Transverse colon (tissue), 4 donors: ENCODE measurements around the gene EPHB4. TPM values are rescaled to one million over a fixed set of nuclear protein-coding genes. Genes with fewer than 3 reads are reported as not detected.

ENCODE experiments used
- DNase-seq: peaks from one replicate; pipeline ENCODE4 v3.0.0-alpha.2; 2019
- H3K27ac ChIP-seq, 4 donors: fragments of 200-600 bp; sonication (generic); 2 replicates each; pipeline ENCODE4 v1.5.1; 2016 to 2018; ENCODE audit warnings: inconsistent platforms in 4 of 4
- H3K27me3 ChIP-seq: fragments of 200-600 bp; sonication (generic); 2 replicates; pipeline ENCODE4 v1.5.1; 2017; ENCODE audit warnings: inconsistent platforms
- H3K36me3 ChIP-seq, 4 donors: fragments of 200-600 bp; sonication (generic); 2 replicates each; pipeline ENCODE4 v1.5.1; 2017 to 2019; ENCODE audit warnings: inconsistent platforms in 4 of 4
- H3K4me1 ChIP-seq, 4 donors: fragments of 200-600 bp; sonication (generic); 2 replicates each; pipeline ENCODE4 v1.5.1; 2017 to 2020; ENCODE audit warnings: inconsistent platforms in 4 of 4
- H3K4me3 ChIP-seq, 4 donors: fragments of 200-600 bp; sonication (generic); 1 replicate in 1 of 4; 2 replicates in 3 of 4; pipeline versions ENCODE4 v1.5.1 to v1.6.1; 2017 to 2019; ENCODE audit warnings: inconsistent platforms in 4 of 4
- H3K9me3 ChIP-seq, 2 donors: fragments of 200-600 bp; sonication (generic); 2 replicates each; pipeline ENCODE4 v1.5.1; 2017 to 2019; ENCODE audit warnings: inconsistent platforms in 2 of 2
- EP300 ChIP-seq: sonication (generic); formaldehyde crosslinking; IDR thresholded peaks from one replicate; pipeline ENCODE4 v1.6.1; 2017; ENCODE audit warnings: antibody characterized with exemption, low read depth
- POLR2A ChIP-seq: fragments of 450-650 bp; IDR thresholded peaks from one replicate; pipeline ENCODE4 v1.6.1; 2016; ENCODE audit warnings: antibody characterized with exemption, mild to moderate bottlenecking, moderate library complexity
- POLR2AphosphoS5 ChIP-seq, 3 donors: sonication (generic); formaldehyde crosslinking; IDR thresholded peaks; one replicate each; pipeline ENCODE4 v1.6.1; 2016; ENCODE audit warnings: antibody characterized with exemption in 3 of 3
- WGBS, 2 donors: methylation state at CpG; one replicate each; pipeline ENCODE4 v1.1.5; 2018; ENCODE audit warnings: low coverage in 1 of 2; 5-methylcytosine and 5-hydroxymethylcytosine counted together
- in situ Hi-C, 4 donors: fragments of 200-750 bp; cut with MboI; loops; one replicate each; pipeline versions ENCODE4 v1.15.0 to v1.15.1; 2017; ENCODE audit warnings: low sequenced_read_pairs in 3 of 4, low pct_ligation_motif_present in 1 of 4, low pct_unique_long_range_greater_than_20kb in 1 of 4
- intact Hi-C: fragments of 100-400 bp; cut with DNase I; formaldehyde crosslinking; loops from one replicate; pipeline ENCODE4 v1.15.1; 2023; ENCODE audit warnings: low total_unique reads
- total RNA-seq, 4 donors: library from RNA; depleted of rRNA; stranded (reverse); fragments of >200 nt; gene quantifications; one replicate each; pipeline ENCODE4 v1.1.0, GENCODE V29; 2016
- TF ChIP-seq, protein P1 (sequence below), 5 experiments: fragments of 200-600 bp in 3 of 5; fragments of 450-650 bp in 2 of 5; sonication (generic) in 3 of 5; IDR thresholded peaks; 1 replicate in 2 of 5; 2 replicates in 3 of 5; pipeline ENCODE4 v1.5.1; 2016 to 2017; ENCODE audit warnings: antibody characterized with exemption in 5 of 5, inconsistent platforms in 3 of 5, mild to moderate bottlenecking in 2 of 5, moderate library complexity in 1 of 5

The EPHB4 gene
- total RNA-seq, 4 donors from 2014 or later = 23.2 to 95.5 (median 43.5) TPM

DNA sequence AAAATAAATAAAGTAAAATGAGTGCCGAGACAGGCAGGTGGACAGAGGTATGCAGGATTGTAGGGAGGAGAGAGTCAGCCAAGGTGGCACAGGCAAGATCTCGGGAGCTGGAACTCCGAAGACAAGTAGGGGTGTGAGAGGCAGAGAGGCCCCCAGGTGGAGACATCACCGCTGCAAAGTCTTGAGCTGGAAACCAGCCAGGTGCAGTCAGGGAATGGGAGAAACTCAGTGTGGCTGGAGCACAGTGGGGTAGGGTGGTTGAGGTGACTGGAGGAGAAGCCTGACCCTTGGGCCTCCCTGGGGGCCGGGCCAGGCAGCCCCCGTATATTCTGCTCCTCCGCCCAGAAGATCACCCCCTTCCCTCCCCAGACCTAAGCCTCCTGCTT is 4.2 kb downstream of the EPHB4 start:
- no peak overlapping the region for H3K4me3 ChIP-seq
- WGBS, 2 donors = 79 to 100% methylated on average over 1 to 7 of the region's 7 CpGs
- peaks cover 8% of the 10 kb centered on the region for H3K27me3 ChIP-seq
- no peaks in the 10 kb centered on the region for H3K9me3 ChIP-seq
- no peak overlapping the region for H3K27ac ChIP-seq
- no peak for DNase-seq
- H3K36me3 ChIP-seq = peaks cover 0 to 25% (median 4%) of the 10 kb centered on the region in 4 donors
- in situ Hi-C loops = no loop called here
- intact Hi-C loops = no loop called here
- peaks cover 0 to 31% (median 26%) of the 10 kb centered on the region in 4 donors for H3K4me1 ChIP-seq
- TF ChIP-seq, protein P1, sequence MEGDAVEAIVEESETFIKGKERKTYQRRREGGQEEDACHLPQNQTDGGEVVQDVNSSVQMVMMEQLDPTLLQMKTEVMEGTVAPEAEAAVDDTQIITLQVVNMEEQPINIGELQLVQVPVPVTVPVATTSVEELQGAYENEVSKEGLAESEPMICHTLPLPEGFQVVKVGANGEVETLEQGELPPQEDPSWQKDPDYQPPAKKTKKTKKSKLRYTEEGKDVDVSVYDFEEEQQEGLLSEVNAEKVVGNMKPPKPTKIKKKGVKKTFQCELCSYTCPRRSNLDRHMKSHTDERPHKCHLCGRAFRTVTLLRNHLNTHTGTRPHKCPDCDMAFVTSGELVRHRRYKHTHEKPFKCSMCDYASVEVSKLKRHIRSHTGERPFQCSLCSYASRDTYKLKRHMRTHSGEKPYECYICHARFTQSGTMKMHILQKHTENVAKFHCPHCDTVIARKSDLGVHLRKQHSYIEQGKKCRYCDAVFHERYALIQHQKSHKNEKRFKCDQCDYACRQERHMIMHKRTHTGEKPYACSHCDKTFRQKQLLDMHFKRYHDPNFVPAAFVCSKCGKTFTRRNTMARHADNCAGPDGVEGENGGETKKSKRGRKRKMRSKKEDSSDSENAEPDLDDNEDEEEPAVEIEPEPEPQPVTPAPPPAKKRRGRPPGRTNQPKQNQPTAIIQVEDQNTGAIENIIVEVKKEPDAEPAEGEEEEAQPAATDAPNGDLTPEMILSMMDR (IDR thresholded peaks at IDR 0.05) = no peak
- TF ChIP-seq POLR2AphosphoS5 (IDR thresholded peaks at IDR 0.05) (no peak), POLR2A (no peak), EP300 (no peak)

- in situ Hi-C loops = no loop called here
- no peak overlapping the region for H3K4me3 ChIP-seq
- no peak for DNase-seq
- peaks cover 2% of the 10 kb centered on the region for H3K27me3 ChIP-seq
- H3K27ac ChIP-seq = no peak overlapping the region
- H3K36me3 ChIP-seq = peaks cover 0 to 25% (median 4%) of the 10 kb centered on the region in 4 donors
- no peaks in the 10 kb centered on the region for H3K9me3 ChIP-seq
- intact Hi-C loops = no loop called here
- WGBS, 2 donors = 90 to 91% methylated on average over 9 to 28 of the region's 43 CpGs
- peaks cover 0 to 25% (median 22%) of the 10 kb centered on the region in 4 donors for H3K4me1 ChIP-seq
- TF ChIP-seq, protein P1 (IDR thresholded peaks at IDR 0.05) = no peak
- TF ChIP-seq EP300 = no peak
- no peak for TF ChIP-seq POLR2A
- no peak for TF ChIP-seq POLR2AphosphoS5 (IDR thresholded peaks at IDR 0.05)
These were observed 4.8 kb downstream of the EPHB4 start for GRCh38 chr7:100822236-100823139.

DNA sequence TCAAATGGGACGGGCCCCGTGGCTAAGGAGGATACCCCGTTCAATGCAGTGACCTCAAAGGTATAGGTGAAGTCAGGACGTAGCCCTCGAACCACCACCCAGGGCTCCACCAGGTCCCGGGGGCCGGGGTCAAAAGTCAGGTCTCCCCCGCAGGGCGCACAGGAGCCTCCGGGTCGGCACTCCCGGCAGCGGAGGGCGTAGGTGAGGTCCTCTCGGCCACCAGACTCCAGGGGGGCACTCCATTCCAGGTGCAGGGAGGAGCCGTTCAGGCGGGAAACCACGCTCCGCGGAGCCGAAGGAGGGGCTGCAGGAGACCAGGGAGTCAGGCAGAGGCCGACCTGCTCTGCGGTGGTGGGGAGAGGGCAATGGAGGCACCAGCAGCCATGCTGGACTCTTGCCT is 7.7 kb downstream of the EPHB4 start:
- Histone ChIP-seq H3K9me3 (no peaks in the 10 kb centered on the region), H3K27me3 (no peaks in the 10 kb centered on the region), H3K36me3 (peaks cover 0 to 34% (median 4%) of the 10 kb centered on the region in 4 donors), H3K4me3 (no peak overlapping the region), H3K4me1 (peaks cover 0 to 4% (median 3%) of the 10 kb centered on the region in 4 donors), H3K27ac (no peak overlapping the region)
- TF ChIP-seq POLR2AphosphoS5 (IDR thresholded peaks at IDR 0.05) (no peak), EP300 (no peak), POLR2A (no peak)
- TF ChIP-seq, protein P1 (IDR thresholded peaks at IDR 0.05) = no peak
- 94% methylated on average over 23 of the region's 23 CpGs; no CpG with 5 or more reads in 1 of the 2 donors for WGBS, 2 donors
- in situ Hi-C loops (no loop called here), intact Hi-C loops (no loop called here)
- no peak for DNase-seq

- no peak for DNase-seq
- WGBS, 2 donors = 85 to 88% methylated on average over 3 to 6 of the region's 6 CpGs
- Histone ChIP-seq H3K36me3 (peaks cover 0 to 35% (median 6%) of the 10 kb centered on the region in 4 donors), H3K27me3 (no peaks in the 10 kb centered on the region), H3K4me1 (no peaks in the 10 kb centered on the region), H3K27ac (no peak overlapping the region), H3K9me3 (no peaks in the 10 kb centered on the region), H3K4me3 (no peak overlapping the region)
- TF ChIP-seq, protein P1 (IDR thresholded peaks at IDR 0.05) = no peak
- no peak for TF ChIP-seq POLR2A
- no peak for TF ChIP-seq POLR2AphosphoS5 (IDR thresholded peaks at IDR 0.05)
- TF ChIP-seq EP300 = no peak
- in situ Hi-C loops (no loop called here), intact Hi-C loops (no loop called here)
These were observed 8.5 kb downstream of the EPHB4 start for GRCh38 chr7:100818825-100819224.
